Measurements from ENCODE around the gene TMED10. TPM values are rescaled to one million over a fixed set of nuclear protein-coding genes. Genes with fewer than 3 reads are reported as not detected.

The TMED10 gene
- total RNA-seq, 6 experiments from 2014 or later, result 370 to 494 (median 430) TPM

DNA sequence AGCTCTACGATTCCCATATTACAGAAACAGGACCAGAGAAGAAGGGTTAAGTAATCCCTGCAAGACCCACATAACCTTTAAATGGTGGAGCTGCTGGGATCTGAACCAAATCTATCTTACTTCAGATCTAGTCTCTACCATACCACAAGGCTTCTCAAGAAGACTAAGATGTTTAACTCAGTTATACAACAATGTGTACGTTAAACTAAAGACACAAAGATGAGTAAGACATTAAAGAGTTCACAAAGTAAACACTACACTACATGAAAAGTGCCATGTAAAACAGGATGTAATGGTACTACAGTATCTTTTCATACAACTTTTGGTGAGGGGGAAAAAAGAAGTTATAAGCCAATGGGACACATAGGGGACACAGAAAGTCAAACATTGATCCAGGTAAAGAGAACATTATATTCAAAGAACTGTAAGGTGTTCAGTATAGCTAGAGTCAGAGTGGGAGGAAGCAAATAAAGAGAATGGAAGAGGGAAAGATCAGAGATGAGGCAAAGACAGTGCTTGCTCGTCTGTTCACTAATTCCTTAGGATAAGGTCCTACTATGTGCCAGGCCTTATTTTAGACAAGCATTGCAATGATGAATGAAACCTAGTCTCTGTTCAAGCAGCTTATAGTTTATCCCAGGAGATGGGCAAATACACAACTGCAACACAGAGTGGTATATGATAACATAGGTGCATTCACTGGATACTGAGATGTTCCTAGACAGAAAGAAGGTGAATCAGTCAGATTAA is 7.7 kb downstream of the TMED10 start:
- Mint-ChIP-seq H3K27me3 (ENCODE audit: insufficient read depth) (no peaks in the 10 kb centered on the region), H3K27ac (peak overlapping the region; percentile 78), H3K36me3 (ENCODE audit: low read depth) (peaks cover 4% of the 10 kb centered on the region; the same call in 1 of the 2 replicates), H3K4me3 (0 out of 2 replicates have a peak overlapping the region, but pooled peaks have one; percentile 18), H3K4me1 (ENCODE audit: low read depth) (peaks cover 47% of the 10 kb centered on the region), H3K9me3 (no peaks in the 10 kb centered on the region)
- TF ChIP-seq, protein P1, sequence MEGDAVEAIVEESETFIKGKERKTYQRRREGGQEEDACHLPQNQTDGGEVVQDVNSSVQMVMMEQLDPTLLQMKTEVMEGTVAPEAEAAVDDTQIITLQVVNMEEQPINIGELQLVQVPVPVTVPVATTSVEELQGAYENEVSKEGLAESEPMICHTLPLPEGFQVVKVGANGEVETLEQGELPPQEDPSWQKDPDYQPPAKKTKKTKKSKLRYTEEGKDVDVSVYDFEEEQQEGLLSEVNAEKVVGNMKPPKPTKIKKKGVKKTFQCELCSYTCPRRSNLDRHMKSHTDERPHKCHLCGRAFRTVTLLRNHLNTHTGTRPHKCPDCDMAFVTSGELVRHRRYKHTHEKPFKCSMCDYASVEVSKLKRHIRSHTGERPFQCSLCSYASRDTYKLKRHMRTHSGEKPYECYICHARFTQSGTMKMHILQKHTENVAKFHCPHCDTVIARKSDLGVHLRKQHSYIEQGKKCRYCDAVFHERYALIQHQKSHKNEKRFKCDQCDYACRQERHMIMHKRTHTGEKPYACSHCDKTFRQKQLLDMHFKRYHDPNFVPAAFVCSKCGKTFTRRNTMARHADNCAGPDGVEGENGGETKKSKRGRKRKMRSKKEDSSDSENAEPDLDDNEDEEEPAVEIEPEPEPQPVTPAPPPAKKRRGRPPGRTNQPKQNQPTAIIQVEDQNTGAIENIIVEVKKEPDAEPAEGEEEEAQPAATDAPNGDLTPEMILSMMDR (IDR thresholded peaks at IDR 0.05), result no peak
- DNase-seq, result no peak

DNA sequence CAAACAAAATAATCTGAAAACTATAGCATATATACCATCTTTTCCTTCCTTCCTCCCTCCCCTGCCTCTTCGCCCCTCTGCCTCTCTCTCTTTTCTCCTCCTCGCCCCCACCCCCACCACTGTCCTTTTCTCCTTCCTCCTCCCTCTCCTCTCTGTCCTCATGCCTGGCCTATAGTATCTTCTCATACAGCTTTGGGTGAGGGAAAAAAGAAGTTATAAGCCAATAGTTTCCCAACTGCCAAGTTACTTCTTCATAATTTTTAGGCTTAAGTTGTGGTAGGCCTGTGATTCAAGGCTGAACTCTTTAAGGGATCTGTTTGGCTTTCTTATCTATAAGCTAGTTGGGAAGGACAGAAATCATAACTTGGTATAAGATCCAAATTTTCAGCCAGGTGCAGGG is 9.1 kb downstream of the TMED10 start:
- no peak for DNase-seq
- Mint-ChIP-seq H3K27ac (no peak overlapping the region), H3K9me3 (no peaks in the 10 kb centered on the region), H3K27me3 (ENCODE audit: insufficient read depth) (no peaks in the 10 kb centered on the region), H3K4me3 (no peak overlapping the region), H3K4me1 (ENCODE audit: low read depth) (peaks cover 47% of the 10 kb centered on the region), H3K36me3 (ENCODE audit: low read depth) (peaks cover 8% of the 10 kb centered on the region; the same call in 1 of the 2 replicates)
- TF ChIP-seq, protein P1 (IDR thresholded peaks at IDR 0.05), result no peak

DNA sequence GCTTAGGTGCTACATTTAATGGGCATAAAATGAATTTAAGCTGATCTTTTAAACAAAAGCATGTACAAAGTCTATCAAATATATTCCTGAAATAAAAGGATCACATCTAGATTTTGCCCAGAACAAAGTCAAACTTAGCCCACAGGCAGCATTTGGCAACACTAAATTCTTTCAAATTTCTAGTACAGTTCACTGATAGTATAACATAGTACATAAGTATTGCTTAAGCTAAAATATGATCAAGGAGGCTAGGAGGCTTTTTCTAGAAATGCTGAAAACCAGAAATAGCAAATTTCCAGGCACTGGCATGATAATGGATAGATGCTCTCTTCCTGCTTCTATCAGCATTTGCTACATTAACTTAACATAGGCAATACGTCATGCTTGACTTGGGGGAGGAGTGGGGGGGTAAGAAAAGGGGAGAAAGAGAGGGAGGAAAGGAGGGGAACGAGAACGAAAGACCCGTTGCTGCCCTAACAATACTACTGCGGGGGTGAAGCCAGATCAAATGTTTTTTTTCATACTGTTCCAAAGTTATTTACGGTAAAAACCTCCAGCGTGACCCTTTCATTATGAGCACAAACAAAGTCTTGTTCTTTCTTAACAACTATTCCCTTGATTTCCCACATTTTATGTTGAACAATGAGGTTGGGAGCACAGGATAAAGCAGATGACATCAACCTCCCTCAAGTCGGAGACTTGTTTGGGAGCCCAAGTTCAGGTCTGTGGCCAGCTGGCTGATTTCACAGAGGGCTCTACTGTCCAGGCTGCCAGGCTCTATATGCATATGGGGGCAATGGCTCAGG is 10.6 kb downstream of the TMED10 start:
- H3K27ac Mint-ChIP-seq, result peak overlapping the region; percentile 16; the same call in 1 of the 2 replicates
- no peaks in the 10 kb centered on the region for H3K9me3 Mint-ChIP-seq
- peaks cover 43% of the 10 kb centered on the region for H3K4me1 Mint-ChIP-seq (ENCODE audit: low read depth)
- H3K4me3 Mint-ChIP-seq, result no peak overlapping the region
- no peaks in the 10 kb centered on the region; the same call in 1 of the 2 replicates for H3K27me3 Mint-ChIP-seq (ENCODE audit: insufficient read depth)
- TF ChIP-seq, protein P1 (IDR thresholded peaks at IDR 0.05), result no peak
- no peak for DNase-seq
- H3K36me3 Mint-ChIP-seq (ENCODE audit: low read depth), result peaks cover 8% of the 10 kb centered on the region; the same call in 1 of the 2 replicates

DNA sequence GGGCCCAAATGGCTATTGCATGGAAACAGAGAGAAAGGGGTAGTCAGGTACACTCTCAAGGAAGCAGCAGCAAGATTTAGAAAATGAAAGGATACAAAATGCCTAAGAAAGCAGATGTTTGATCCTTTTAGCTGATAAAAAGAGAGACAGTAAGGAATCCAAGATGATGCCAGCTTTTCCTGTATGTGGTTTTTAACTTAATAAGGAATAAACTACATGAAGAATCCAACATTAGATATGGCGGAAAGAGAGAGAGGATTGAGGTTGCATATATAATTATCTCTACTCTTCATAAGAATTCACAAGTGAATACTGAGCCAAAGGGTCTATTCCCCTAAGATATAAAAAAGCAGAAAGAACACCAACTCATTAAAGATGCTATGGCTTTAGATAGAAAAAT is 11.6 kb downstream of the TMED10 start:
- Mint-ChIP-seq H3K4me3 (no peak overlapping the region), H3K27ac (no peak overlapping the region), H3K4me1 (ENCODE audit: low read depth) (peaks cover 34% of the 10 kb centered on the region)

DNA sequence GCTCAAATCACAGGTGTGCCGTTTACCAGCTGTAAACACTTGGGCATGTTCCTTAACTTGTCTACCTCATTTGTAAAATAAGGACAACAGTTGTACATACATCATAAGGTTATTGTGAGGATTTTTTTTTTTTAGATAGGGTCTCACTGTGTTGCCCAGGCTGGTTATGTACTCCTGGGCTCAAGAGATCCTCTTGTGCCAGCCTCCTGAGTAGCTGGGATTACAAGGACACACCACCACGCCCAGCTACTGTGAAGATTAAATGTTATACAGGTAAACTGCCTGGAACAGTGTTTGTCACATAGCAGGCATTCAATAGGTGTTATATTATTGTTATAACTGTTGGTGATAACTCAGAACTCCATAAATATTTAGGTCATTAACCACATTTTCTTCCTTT is 12.7 kb downstream of the TMED10 start:
- H3K4me3 Mint-ChIP-seq, result no peak overlapping the region
- H3K4me1 Mint-ChIP-seq (ENCODE audit: low read depth), result peaks cover 29% of the 10 kb centered on the region
- H3K27me3 Mint-ChIP-seq (ENCODE audit: insufficient read depth), result no peaks in the 10 kb centered on the region; the same call in 1 of the 2 replicates
- peaks cover 5% of the 10 kb centered on the region; the same call in 1 of the 2 replicates for H3K36me3 Mint-ChIP-seq (ENCODE audit: low read depth)
- H3K9me3 Mint-ChIP-seq, result no peaks in the 10 kb centered on the region
- no peak for DNase-seq
- no peak overlapping the region for H3K27ac Mint-ChIP-seq
- TF ChIP-seq, protein P1 (IDR thresholded peaks at IDR 0.05), result no peak

More for the DNA sequence above, 11.6 kb downstream of the TMED10 start:
- H3K27me3 Mint-ChIP-seq (ENCODE audit: insufficient read depth), result no peaks in the 10 kb centered on the region; the same call in 1 of the 2 replicates
- H3K9me3 Mint-ChIP-seq, result no peaks in the 10 kb centered on the region
- DNase-seq, result no peak
- peaks cover 8% of the 10 kb centered on the region; the same call in 1 of the 2 replicates for H3K36me3 Mint-ChIP-seq (ENCODE audit: low read depth)
- TF ChIP-seq, protein P1 (IDR thresholded peaks at IDR 0.05), result no peak
